Thyroid gland (tissue), 4 donors: ENCODE results near the gene OBI1. TPM values are rescaled to one million over a fixed set of nuclear protein-coding genes. Genes with fewer than 3 reads are reported as not detected.

ENCODE experiments used
- DNase-seq, 2 donors: peaks; one replicate each; pipeline ENCODE4 v3.0.0-alpha.2; 2019
- H3K27ac ChIP-seq, 3 donors: fragments of 200-600 bp; sonication (generic); 1 replicate in 2 of 3; 2 replicates in 1 of 3; pipeline ENCODE4 v1.5.1; 2016 to 2019; ENCODE audit warnings: mild to moderate bottlenecking in 1 of 3, moderate library complexity in 1 of 3
- H3K27me3 ChIP-seq: fragments of 200-600 bp; sonication (generic); one replicate; pipeline ENCODE4 v1.5.1; 2019
- H3K36me3 ChIP-seq, 2 donors: fragments of 200-600 bp; sonication (generic); one replicate each; pipeline ENCODE4 v1.5.1; 2016 to 2019
- H3K4me1 ChIP-seq, 2 donors: fragments of 200-600 bp; sonication (generic); one replicate each; pipeline ENCODE4 v1.5.1; 2017 to 2019
- H3K4me3 ChIP-seq, 3 donors: fragments of 200-600 bp; sonication (generic); replicated peaks in 1 of 3; 1 replicate in 2 of 3; 2 replicates in 1 of 3; pipeline ENCODE4 v1.5.1; 2016; ENCODE audit warnings: mild to moderate bottlenecking in 1 of 3
- H3K9me3 ChIP-seq: fragments of 200-600 bp; sonication (generic); one replicate; pipeline ENCODE4 v1.5.1; 2017
- CTCF ChIP-seq, 6 experiments: fragments of 200-600 bp in 3 of 6; fragments of 450-650 bp in 3 of 6; sonication (generic) in 3 of 6; IDR thresholded peaks; one replicate each; pipeline ENCODE4 v1.5.1; 2016 to 2019; ENCODE audit warnings: antibody characterized with exemption in 6 of 6, mild to moderate bottlenecking in 2 of 6, inconsistent platforms in 1 of 6, moderate library complexity in 1 of 6
- POLR2A ChIP-seq, 2 donors: fragments of 450-650 bp; IDR thresholded peaks; one replicate each; pipeline ENCODE4 v1.6.1; 2017; ENCODE audit warnings: antibody characterized with exemption in 2 of 2, mild to moderate bottlenecking in 2 of 2, moderate library complexity in 1 of 2
- WGBS, 2 donors: methylation state at CpG; one replicate each; pipeline ENCODE4 v1.1.5; 2017; 5-methylcytosine and 5-hydroxymethylcytosine counted together
- intact Hi-C: fragments of 100-400 bp; cut with DNase I; formaldehyde crosslinking; loops from one replicate; pipeline ENCODE4 v1.15.1; 2023
- total RNA-seq, 4 donors: library from RNA; depleted of rRNA; stranded (reverse); fragments of >200 nt; gene quantifications; one replicate each; pipeline ENCODE4 v1.2.3, GENCODE V29; 2016

Gene OBI1
- total RNA-seq, 4 donors from 2014 or later = 10.1 to 17.3 (median 13.5) TPM

DNA sequence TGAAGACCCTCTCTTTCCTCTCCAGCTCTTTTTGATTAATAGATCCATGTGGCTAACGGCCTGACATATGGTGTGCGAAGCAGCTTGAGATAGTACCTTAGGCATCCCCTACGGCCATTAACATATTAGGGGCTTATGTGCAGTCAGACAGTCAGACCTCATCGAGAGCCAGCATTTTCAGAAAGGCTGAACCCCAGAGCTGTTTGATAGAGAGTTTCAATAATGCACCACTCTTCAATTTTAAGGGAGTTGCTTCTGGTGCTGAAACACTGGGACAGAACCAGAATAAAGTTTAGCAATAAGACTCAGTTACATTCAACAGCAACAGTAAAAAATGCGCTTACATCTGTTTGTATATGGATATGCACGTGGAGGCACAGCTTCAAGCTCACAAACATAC is 66.4 kb downstream of the OBI1 start:
- no peaks in the 10 kb centered on the region for H3K9me3 ChIP-seq
- H3K4me1 ChIP-seq = peaks cover 0 to 14% of the 10 kb centered on the region in 2 donors
- H3K27me3 ChIP-seq = peaks cover 56% of the 10 kb centered on the region
- TF ChIP-seq POLR2A (IDR thresholded peaks at IDR 0.05) = no peak
- H3K4me3 ChIP-seq = no peak overlapping the region
- no peak for DNase-seq
- intact Hi-C loops = no loop called here
- WGBS, 2 donors = 11 to 16% methylated on average over 6 of the region's 6 CpGs
- H3K36me3 ChIP-seq = no peaks in the 10 kb centered on the region
- H3K27ac ChIP-seq = no peak overlapping the region

- Histone ChIP-seq H3K27me3 (peaks cover 27% of the 10 kb centered on the region), H3K36me3 (no peaks in the 10 kb centered on the region), H3K4me3 (no peak overlapping the region), H3K9me3 (no peaks in the 10 kb centered on the region), H3K4me1 (no peaks in the 10 kb centered on the region), H3K27ac (no peak overlapping the region)
- 3 to 6% methylated on average over 7 of the region's 7 CpGs for WGBS, 2 donors
- intact Hi-C loops = no loop called here
- no peak for TF ChIP-seq POLR2A (IDR thresholded peaks at IDR 0.05)
- TF ChIP-seq CTCF (IDR thresholded peaks at IDR 0.05) = no peak
- peak in 1 of 2 donors; percentile 60 for DNase-seq
Measured at GRCh38 chr13:78589206-78589605, 69.7 kb downstream of the OBI1 start.

DNA sequence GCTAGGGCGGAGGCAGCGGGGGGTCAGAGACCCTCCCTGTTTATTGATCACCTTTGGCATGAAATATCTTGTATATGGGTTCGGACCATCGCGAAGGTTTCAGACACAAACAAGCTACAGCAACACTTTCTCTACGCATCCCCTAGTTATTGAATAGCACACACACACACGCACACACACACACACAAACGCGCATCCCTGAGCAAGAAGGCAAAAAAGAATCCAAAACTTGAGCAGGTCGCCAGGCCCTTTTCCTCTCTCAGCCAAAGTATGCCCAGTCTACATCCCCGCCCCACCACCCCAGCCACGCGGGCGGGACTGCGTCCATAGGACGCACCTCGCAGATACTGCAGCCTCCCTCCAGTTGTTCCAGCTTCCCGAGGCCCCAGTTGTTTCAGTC is 71.6 kb downstream of the OBI1 start:
- no peak overlapping the region for H3K4me3 ChIP-seq
- WGBS, 2 donors = 12 to 17% methylated on average over 18 of the region's 18 CpGs
- intact Hi-C loops = no loop called here
- H3K27ac ChIP-seq = no peak overlapping the region
- no peaks in the 10 kb centered on the region for H3K9me3 ChIP-seq
- H3K4me1 ChIP-seq = no peaks in the 10 kb centered on the region
- H3K27me3 ChIP-seq = peaks cover 10% of the 10 kb centered on the region
- TF ChIP-seq POLR2A (IDR thresholded peaks at IDR 0.05) = no peak
- TF ChIP-seq CTCF (IDR thresholded peaks at IDR 0.05) = no peak
- H3K36me3 ChIP-seq = no peaks in the 10 kb centered on the region
- no peak for DNase-seq

DNA sequence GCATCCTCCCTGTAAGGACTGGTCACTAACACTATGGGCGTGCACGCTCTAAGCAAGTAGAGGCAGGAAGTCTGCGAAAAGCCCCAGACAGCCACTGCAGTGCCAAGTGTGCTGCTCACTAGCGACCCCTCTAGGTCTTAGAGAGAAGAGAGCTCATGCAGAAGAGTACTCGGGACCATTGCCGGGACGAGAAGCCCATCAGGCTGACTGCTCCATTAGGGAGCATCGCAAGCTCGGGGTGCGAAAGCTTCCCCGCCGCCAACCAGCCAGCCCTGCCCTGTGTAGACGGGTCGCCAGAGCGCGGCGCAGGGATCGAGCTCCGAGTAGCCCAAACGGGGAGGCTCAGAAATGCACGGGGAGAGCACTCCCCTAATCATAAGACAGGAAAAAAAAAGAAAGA is 72.2 kb downstream of the OBI1 start:
- Histone ChIP-seq H3K4me3 (no peak overlapping the region), H3K9me3 (no peaks in the 10 kb centered on the region), H3K36me3 (no peaks in the 10 kb centered on the region), H3K27me3 (peaks cover 5% of the 10 kb centered on the region), H3K4me1 (no peaks in the 10 kb centered on the region), H3K27ac (no peak overlapping the region)
- intact Hi-C loops = no loop called here
- DNase-seq = no peak
- TF ChIP-seq POLR2A (IDR thresholded peaks at IDR 0.05) (no peak), CTCF (IDR thresholded peaks at IDR 0.05) (no peak)
- WGBS, 2 donors = 8 to 12% methylated on average over 21 of the region's 21 CpGs

DNA sequence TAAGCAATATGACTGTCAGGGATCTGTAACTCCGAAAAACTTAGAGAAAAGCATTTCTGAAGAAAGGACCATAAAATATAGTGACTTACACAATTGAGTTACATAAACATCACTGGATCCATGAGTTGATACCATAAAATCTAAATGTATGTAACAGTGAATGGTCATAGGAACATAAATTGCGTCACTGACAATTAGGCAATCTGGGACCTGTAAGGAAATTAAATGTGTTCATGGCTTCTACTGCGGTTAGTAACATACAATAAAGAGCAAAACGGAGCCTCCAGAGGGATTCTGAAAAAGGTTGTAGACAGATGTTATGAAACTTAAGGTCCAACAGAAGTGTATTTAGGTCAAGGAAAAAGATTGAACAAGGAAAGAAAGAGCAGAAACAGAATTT is 82.7 kb downstream of the OBI1 start:
- 91 to 93% methylated on average over 4 of the region's 4 CpGs for WGBS, 2 donors
- no peaks in the 10 kb centered on the region for H3K4me1 ChIP-seq
- H3K36me3 ChIP-seq = no peaks in the 10 kb centered on the region
- H3K9me3 ChIP-seq = no peaks in the 10 kb centered on the region
- H3K4me3 ChIP-seq = no peak overlapping the region
- no peaks in the 10 kb centered on the region for H3K27me3 ChIP-seq
- DNase-seq = no peak
- TF ChIP-seq POLR2A (IDR thresholded peaks at IDR 0.05) (no peak), CTCF (IDR thresholded peaks at IDR 0.05) (no peak)
- intact Hi-C loops = no loop called here
- no peak overlapping the region for H3K27ac ChIP-seq

- intact Hi-C loops = no loop called here
- no peak for DNase-seq
- H3K36me3 ChIP-seq = no peaks in the 10 kb centered on the region
- no peaks in the 10 kb centered on the region for H3K4me1 ChIP-seq
- H3K27ac ChIP-seq = no peak overlapping the region
- H3K27me3 ChIP-seq = no peaks in the 10 kb centered on the region
- TF ChIP-seq POLR2A (IDR thresholded peaks at IDR 0.05) = no peak
- no peak for TF ChIP-seq CTCF (IDR thresholded peaks at IDR 0.05)
- no peaks in the 10 kb centered on the region for H3K9me3 ChIP-seq
- 70 to 76% methylated on average over 5 of the region's 5 CpGs for WGBS, 2 donors
- H3K4me3 ChIP-seq = no peak overlapping the region
Measured at GRCh38 chr13:78572459-78572858, 86.5 kb downstream of the OBI1 start.
